GM12872 (cell line): ENCODE data around the gene CELF4.

Experiments used
- CTCF ChIP-seq: IDR thresholded peaks from 3 replicates; pipeline ENCODE4 v1.5.1; 2011; ENCODE audit warnings: low read depth, mild to moderate bottlenecking, low read length, moderate library complexity; ENCODE audit not compliant: insufficient read depth

The CELF4 gene

GRCh38 chr18:37235583-37235982, 330.0 kb downstream of the CELF4 start:
- TF ChIP-seq CTCF = no peak

- TF ChIP-seq CTCF = no peak
Observed at GRCh38 chr18:37231251-37231650, 334.3 kb downstream of the CELF4 start.

- TF ChIP-seq CTCF = no peak
Observed at GRCh38 chr18:37230768-37231167, 334.8 kb downstream of the CELF4 start.

GRCh38 chr18:37225279-37225678, 340.3 kb downstream of the CELF4 start:
- no peak for TF ChIP-seq CTCF

GRCh38 chr18:37222999-37223378, 342.6 kb downstream of the CELF4 start:
- no peak for TF ChIP-seq CTCF

- no peak for TF ChIP-seq CTCF
Observed at GRCh38 chr18:37222354-37222998, 343.1 kb downstream of the CELF4 start.

- no peak for TF ChIP-seq CTCF
Observed at GRCh38 chr18:37219257-37219656, 346.3 kb downstream of the CELF4 start.
